PC-9 (cell line): ENCODE results near the gene HDDC3.

Experiments
- EZH2 ChIP-seq: fragments of 200-600 bp; sonication (generic); IDR thresholded peaks from 2 replicates; pipeline ENCODE4 v1.8.0; 2017; ENCODE audit warnings: antibody characterized with exemption, low read depth
- TF ChIP-seq, protein P1 (sequence below): fragments of 200-600 bp; sonication (generic); conservative IDR thresholded peaks from 2 replicates; pipeline ENCODE4 v1.6.1; 2017; ENCODE audit warnings: mixed run types, antibody characterized with exemption, mild to moderate bottlenecking, moderate library complexity

DNA sequence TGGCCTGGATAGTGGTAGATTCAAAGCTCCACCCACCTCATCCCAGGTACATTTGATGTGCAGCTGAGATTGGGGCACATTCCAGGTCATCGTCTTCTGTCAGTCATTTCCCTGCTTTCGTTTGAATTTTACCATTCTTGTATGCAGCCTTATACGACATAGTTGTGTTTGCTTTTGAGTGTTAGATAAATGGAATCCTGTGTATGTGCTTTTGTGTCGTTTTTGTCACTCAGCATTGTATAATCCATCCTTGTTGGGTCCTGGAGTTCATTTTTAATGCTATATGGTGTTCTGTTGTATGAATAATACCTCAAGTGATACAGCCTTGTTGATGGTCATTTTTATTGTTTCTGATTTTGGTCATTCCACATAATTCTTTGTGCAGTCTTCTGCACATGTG is 29.7 kb upstream of the HDDC3 start:
- TF ChIP-seq, protein P1, sequence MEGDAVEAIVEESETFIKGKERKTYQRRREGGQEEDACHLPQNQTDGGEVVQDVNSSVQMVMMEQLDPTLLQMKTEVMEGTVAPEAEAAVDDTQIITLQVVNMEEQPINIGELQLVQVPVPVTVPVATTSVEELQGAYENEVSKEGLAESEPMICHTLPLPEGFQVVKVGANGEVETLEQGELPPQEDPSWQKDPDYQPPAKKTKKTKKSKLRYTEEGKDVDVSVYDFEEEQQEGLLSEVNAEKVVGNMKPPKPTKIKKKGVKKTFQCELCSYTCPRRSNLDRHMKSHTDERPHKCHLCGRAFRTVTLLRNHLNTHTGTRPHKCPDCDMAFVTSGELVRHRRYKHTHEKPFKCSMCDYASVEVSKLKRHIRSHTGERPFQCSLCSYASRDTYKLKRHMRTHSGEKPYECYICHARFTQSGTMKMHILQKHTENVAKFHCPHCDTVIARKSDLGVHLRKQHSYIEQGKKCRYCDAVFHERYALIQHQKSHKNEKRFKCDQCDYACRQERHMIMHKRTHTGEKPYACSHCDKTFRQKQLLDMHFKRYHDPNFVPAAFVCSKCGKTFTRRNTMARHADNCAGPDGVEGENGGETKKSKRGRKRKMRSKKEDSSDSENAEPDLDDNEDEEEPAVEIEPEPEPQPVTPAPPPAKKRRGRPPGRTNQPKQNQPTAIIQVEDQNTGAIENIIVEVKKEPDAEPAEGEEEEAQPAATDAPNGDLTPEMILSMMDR = no peak
- no peak for TF ChIP-seq EZH2
